GM12878 (cell line): ENCODE data around the gene GPN2. TPM values are rescaled to one million over a fixed set of nuclear protein-coding genes. Genes with fewer than 3 reads are reported as not detected.

Experiments used
- ATAC-seq: fragments of 200-7000 bp; cut with Tn5 transposase; 3 replicates; pipeline ENCODE4 v1.9.1; 2020; ENCODE audit warnings: mild to moderate bottlenecking, moderate library complexity
- BruUV-seq: library from RNA; stranded (reverse); fragments of 400-500 nt; replicated peaks from 2 replicates; lab custom pipeline; 2021; lab: Mats Ljungman, UMichigan
- CTCF ChIA-PET: fragments of 300-600 bp; sonication (Branson Sonifier 250); formaldehyde crosslinking; extraction: SDS; loops from one replicate; lab custom pipeline; 2021; ENCODE audit warnings: inconsistent platforms; lab: Yijun Ruan, JAX
- POLR2A ChIA-PET: fragments of 350-600 bp; formaldehyde crosslinking; extraction: SDS; loops from one replicate; lab custom pipeline; 2021; ENCODE audit warnings: inconsistent platforms; lab: Charles Lee
- RAD21 ChIA-PET: fragments of 300-600 bp; sonication (Branson Sonifier 250); formaldehyde crosslinking; loops from one replicate; lab custom pipeline; 2023; ENCODE audit warnings: antibody characterized with exemption; ENCODE audit not compliant: unreplicated experiment; lab: Charles Lee
- SMC1A ChIA-PET: fragments of 300-600 bp; sonication (Branson Sonifier 250); formaldehyde crosslinking; loops from one replicate; lab custom pipeline; 2023; ENCODE audit not compliant: unreplicated experiment, uncharacterized antibody; lab: Charles Lee
- DNase-seq: peaks from one replicate; pipeline ENCODE4 v3.0.0-alpha.2; 2011; ENCODE audit warnings: low read depth, low spot score
- FAIRE-seq: peaks from 3 replicates; lab custom pipeline; 2011; peaks lifted over from hg19 to GRCh38; lab: Jason Lieb, UNC
- H2AFZ ChIP-seq: 2 replicates; pipeline ENCODE4 v1.6.0; 2011; ENCODE audit warnings: low read depth, low read length, control low read depth; ENCODE audit not compliant: control insufficient read depth
- H3K27ac ChIP-seq: 2 replicates; pipeline ENCODE4 v1.5.1; 2011; ENCODE audit warnings: control low read depth; ENCODE audit not compliant: control insufficient read depth, insufficient read depth
- H3K27me3 ChIP-seq, 2 experiments: replicated peaks in 1 of 2; 2 replicates each; pipeline versions ENCODE4 v1.6.0 to v1.6.1; 2011; ENCODE audit warnings: low read length in 1 of 2; ENCODE audit not compliant: control insufficient read depth in 2 of 2, insufficient read depth in 2 of 2
- H3K36me3 ChIP-seq, 2 experiments: 2 replicates each; pipeline ENCODE4 v1.5.1; 2011; ENCODE audit warnings: low read length in 1 of 2; ENCODE audit not compliant: control insufficient read depth in 2 of 2, insufficient read depth in 2 of 2
- H3K4me1 ChIP-seq: 2 replicates; pipeline ENCODE4 v1.6.1; 2011; ENCODE audit warnings: mild to moderate bottlenecking, low read length, moderate library complexity, mixed read lengths; ENCODE audit not compliant: control insufficient read depth, insufficient read depth
- H3K4me2 ChIP-seq: 2 replicates; pipeline ENCODE4 v1.6.0; 2011; ENCODE audit warnings: control low read depth; ENCODE audit not compliant: control insufficient read depth, insufficient read depth
- H3K4me3 ChIP-seq: fragments of 200-600 bp; sonication (generic); 2 replicates; pipeline ENCODE4 v1.5.1; 2016
- H3K79me2 ChIP-seq: 2 replicates; pipeline ENCODE4 v1.6.0; 2011; ENCODE audit warnings: low read length; ENCODE audit not compliant: control insufficient read depth, insufficient read depth
- H3K9ac ChIP-seq: 2 replicates; pipeline ENCODE4 v1.8.0; 2011; ENCODE audit warnings: low read length, control low read depth, mixed read lengths; ENCODE audit not compliant: control insufficient read depth, insufficient read depth
- H3K9me3 ChIP-seq: replicated peaks from 3 replicates; pipeline ENCODE4 v1.5.1; 2011; ENCODE audit warnings: mild to moderate bottlenecking, low read length; ENCODE audit not compliant: control insufficient read depth, insufficient read depth
- H4K20me1 ChIP-seq: 2 replicates; pipeline ENCODE4 v1.6.0; 2011; ENCODE audit not compliant: control insufficient read depth, insufficient read depth
- CHD2 ChIP-seq: IDR thresholded peaks from 2 replicates; pipeline ENCODE4 v1.6.1; 2011; ENCODE audit warnings: low read depth, low read length, improper control_type of control experiment, borderline replicate concordance
- ESRRA ChIP-seq: IDR thresholded peaks from 2 replicates; pipeline ENCODE4 v1.6.1; 2012; ENCODE audit warnings: mild to moderate bottlenecking, low read length, improper control_type of control experiment
- IKZF1 ChIP-seq: fragments of 450-650 bp; conservative IDR thresholded peaks from 2 replicates; pipeline ENCODE4 v1.6.1; 2017; ENCODE audit warnings: antibody characterized with exemption, mild to moderate bottlenecking
- JUNB ChIP-seq: IDR thresholded peaks from 2 replicates; pipeline ENCODE4 v1.6.1; 2016; ENCODE audit warnings: antibody characterized with exemption, mild to moderate bottlenecking
- ZNF24 ChIP-seq: fragments of 450-650 bp; IDR thresholded peaks from 2 replicates; pipeline ENCODE4 v1.6.1; 2017; ENCODE audit warnings: antibody characterized with exemption, mild to moderate bottlenecking
- WGBS: methylation state at CpG from one replicate; pipeline ENCODE4 v1.1.6; 2016; ENCODE audit warnings: low lambda C conversion rate; ENCODE audit not compliant: insufficient replicate concordance, insufficient coverage; ENCODE audit errors: missing lambda C conversion rate; 5-methylcytosine and 5-hydroxymethylcytosine counted together
- in situ Hi-C: fragments of 300-500 bp; cut with MboI; formaldehyde crosslinking; loops from 9 replicates; pipeline ENCODE4 v1.14.3; 2018; ENCODE audit warnings: mixed read lengths
- intact Hi-C: fragments of 100-400 bp; cut with micrococcal nuclease; formaldehyde crosslinking; loops from one replicate; pipeline ENCODE4 v1.14.2; 2022; ENCODE audit not compliant: unreplicated experiment
- polyA plus RNA-seq, 11 experiments: library from polyadenylated mRNA; depleted of rRNA in 4 of 11; unstranded in 6 of 11; stranded (reverse) in 5 of 11; fragments of >200 nt; fragmentation: Nextera tagmentation in 4 of 11; fragmentation: Illumina TruSeq in 1 of 11; extraction: Ambion mirVana in 4 of 11; extraction: Trizol in 1 of 11; gene quantifications; 1 replicate in 1 of 11; 2 replicates in 10 of 11; pipeline versions ENCODE4 v1.2.1 to v1.2.3, GENCODE V29; 2011 to 2016; ENCODE audit warnings: inconsistent platforms in 2 of 11, missing spikeins in 2 of 11, low read depth in 1 of 11
- total RNA-seq, 4 experiments: library from RNA; depleted of rRNA in 3 of 4; stranded (reverse); fragments of >200 nt in 3 of 4; fragmentation: Illumina TruSeq in 1 of 4; extraction: Trizol in 1 of 4; gene quantifications; 2 replicates each; pipeline versions ENCODE4 v1.2.1 to v1.2.3, GENCODE V29; 2013 to 2021
- TF ChIP-seq, protein P1 (sequence below): fragments of 150-350 bp; IDR thresholded peaks from 2 replicates; pipeline ENCODE4 v1.6.1; 2014; ENCODE audit warnings: mild to moderate bottlenecking, low read depth, low read length

GPN2 gene
- total and polyA plus RNA-seq, 10 of the 15 experiments (the other 5 are each of a cell fraction or from before 2014, with no cell fraction given): 8.3 to 61.4 (median 23.3) TPM

DNA sequence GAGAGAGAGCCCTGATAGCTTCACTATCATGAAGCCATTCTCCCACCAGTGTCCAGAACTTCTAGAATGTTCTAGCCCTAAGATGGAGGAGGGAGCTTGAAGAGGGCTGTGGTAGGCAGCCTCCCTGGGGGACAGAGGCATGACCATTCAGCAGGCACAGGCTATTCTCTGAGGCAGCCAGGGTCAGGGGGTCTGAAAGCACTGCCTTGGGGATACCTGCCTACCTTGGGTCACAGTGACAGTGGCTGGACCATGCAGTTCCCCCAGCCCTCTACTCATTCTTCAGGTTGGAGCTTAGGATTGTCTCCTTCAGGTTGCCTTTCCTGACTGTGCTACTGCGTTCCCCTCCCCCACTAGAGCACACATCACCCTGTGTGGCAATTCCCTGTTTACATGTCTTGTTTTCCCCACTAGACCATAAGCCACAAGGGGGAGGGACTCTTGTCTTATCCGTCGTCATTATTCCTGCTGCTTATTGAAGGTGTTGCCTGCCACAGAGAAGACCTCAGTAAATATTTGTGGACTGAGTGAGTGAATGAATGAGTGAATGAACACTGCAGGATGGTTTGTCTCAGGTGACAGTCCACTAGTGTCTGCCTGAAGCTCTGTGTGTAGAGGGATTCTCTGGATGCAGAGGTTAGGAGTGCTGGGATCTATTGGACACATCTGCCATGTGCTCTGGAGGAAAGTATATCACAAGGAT is 58.4 kb downstream of the GPN2 start:
- peaks cover 70% of the 10 kb centered on the region for H3K79me2 ChIP-seq
- ChIA-PET SMC1A (interaction anchor here (1.2 to 7.2 kb wide), 5 partner anchors 8 to 47 kb away, joined by 3 to 57 read pairs (median 10); partner anchors contain the start of gene PIGV), CTCF (interaction anchor here (1.1 to 7.7 kb wide), 12 partner anchors 10 to 249 kb away, joined by 3 to 117 read pairs (median 4); partner anchors contain the start of gene GPN2), RAD21 (interaction anchor here (1.0 to 3.6 kb wide), 7 partner anchors 11 to 229 kb away, joined by 3 to 26 read pairs (median 16); no protein-coding TSS in a partner anchor), POLR2A (interaction anchor here (0.5 to 7.6 kb wide), 7 partner anchors 11 to 393 kb away, joined by 3 to 56 read pairs (median 3); no protein-coding TSS in a partner anchor)
- H3K4me3 ChIP-seq: peak overlapping the region; percentile 46; the same call in 1 of the 2 replicates
- intact Hi-C loops: loop anchor here (2.0 kb wide), 1 partner anchor 21 kb away; no protein-coding TSS in a partner anchor
- H3K36me3 ChIP-seq: peaks cover 5 to 29% of the 10 kb centered on the region in 2 experiments
- peaks cover 35% of the 10 kb centered on the region for H3K4me1 ChIP-seq
- 93% methylated on average over 3 of the region's 3 CpGs for WGBS
- ATAC-seq: no peak
- 0 out of 2 replicates have a peak, but pooled peaks have one; percentile 4 for TF ChIP-seq IKZF1
- TF ChIP-seq CHD2: 0 out of 2 replicates have a peak, but pooled peaks have one; percentile 28
- no peak for TF ChIP-seq ESRRA
- TF ChIP-seq, protein P1, sequence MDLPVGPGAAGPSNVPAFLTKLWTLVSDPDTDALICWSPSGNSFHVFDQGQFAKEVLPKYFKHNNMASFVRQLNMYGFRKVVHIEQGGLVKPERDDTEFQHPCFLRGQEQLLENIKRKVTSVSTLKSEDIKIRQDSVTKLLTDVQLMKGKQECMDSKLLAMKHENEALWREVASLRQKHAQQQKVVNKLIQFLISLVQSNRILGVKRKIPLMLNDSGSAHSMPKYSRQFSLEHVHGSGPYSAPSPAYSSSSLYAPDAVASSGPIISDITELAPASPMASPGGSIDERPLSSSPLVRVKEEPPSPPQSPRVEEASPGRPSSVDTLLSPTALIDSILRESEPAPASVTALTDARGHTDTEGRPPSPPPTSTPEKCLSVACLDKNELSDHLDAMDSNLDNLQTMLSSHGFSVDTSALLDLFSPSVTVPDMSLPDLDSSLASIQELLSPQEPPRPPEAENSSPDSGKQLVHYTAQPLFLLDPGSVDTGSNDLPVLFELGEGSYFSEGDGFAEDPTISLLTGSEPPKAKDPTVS: 0 out of 2 replicates have a peak, but pooled peaks have one; percentile 38
- no peak for TF ChIP-seq JUNB
- TF ChIP-seq ZNF24: peak; percentile 61
- H3K9ac ChIP-seq: no peak overlapping the region; the same call in 1 of the 2 replicates
- H4K20me1 ChIP-seq: no peaks in the 10 kb centered on the region
- no peak overlapping the region for H2AFZ ChIP-seq
- H3K9me3 ChIP-seq: no peaks in the 10 kb centered on the region
- no peaks in the 10 kb centered on the region for H3K27me3 ChIP-seq
- peak overlapping the region; percentile 24 for H3K27ac ChIP-seq
- in situ Hi-C loops: no loop called here
- FAIRE-seq: no peak
- no TSS peak for BruUV-seq
- no peak for DNase-seq
- H3K4me2 ChIP-seq: peak overlapping the region; percentile 10
